Skin of body (tissue), 2 donors: ENCODE measurements around the gene NCBP2L. TPM values are rescaled to one million over a fixed set of nuclear protein-coding genes. Genes with fewer than 3 reads are reported as not detected.

Experiments used
- DNase-seq: peaks from one replicate; lab custom pipeline; 2025; lab: John Stamatoyannopoulos, UW
- total RNA-seq: library from RNA; depleted of rRNA; stranded (reverse); fragments of >200 nt; gene quantifications from one replicate; pipeline ENCODE4 v1.2.3, GENCODE V29; 2014

The NCBP2L gene
- total RNA-seq = not detected

GRCh38 chrX:107777536-107777832 is at the start of gene NCBP2L:
Gene NCBP2L, plus strand, starts transcription at chrX:107777733. Its CDS starts 16,488 bp downstream, at chrX:107794221.
- DNase-seq = no peak

GRCh38 chrX:107728371-107729099 is 49.0 kb upstream of the NCBP2L start:
- no peak for DNase-seq

DNA sequence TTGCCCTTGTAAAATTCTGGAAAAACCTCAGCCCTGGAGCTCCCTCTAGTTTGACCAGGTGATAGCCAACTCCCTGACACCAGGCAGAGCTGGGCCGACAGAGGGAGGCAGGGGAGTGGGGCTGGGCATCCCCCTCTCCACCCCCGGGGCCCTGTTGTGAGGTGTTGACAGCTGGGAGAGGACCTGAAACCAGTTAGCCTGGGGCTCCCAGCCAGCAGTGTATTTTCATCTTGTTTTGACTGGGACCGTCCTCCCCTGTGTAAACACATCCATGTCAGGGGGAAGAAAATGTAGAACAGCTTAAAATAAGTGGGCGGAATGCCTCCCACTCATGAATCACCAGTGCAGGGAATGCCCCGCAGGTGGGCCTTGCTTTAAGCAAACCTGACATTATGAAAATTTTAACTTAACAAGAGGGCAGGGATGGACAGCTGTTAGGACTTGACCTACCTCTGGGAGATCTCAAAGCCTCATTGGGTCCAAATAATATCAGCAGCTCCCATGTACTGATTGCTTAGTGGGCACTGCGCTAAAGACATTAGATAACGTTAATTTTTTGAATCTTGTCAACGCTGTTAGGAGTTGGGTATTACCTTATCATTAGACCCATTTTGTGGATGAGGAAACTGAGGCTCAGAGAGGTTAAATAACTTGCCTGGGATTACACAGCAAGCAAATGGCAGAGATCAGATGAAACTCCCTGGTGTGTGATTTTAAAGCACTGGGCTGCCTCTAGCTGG is 47.8 kb upstream of the NCBP2L start:
- no peak for DNase-seq

- no peak for DNase-seq
Measured at GRCh38 chrX:107730298-107730655, 47.3 kb upstream of the NCBP2L start.

DNA sequence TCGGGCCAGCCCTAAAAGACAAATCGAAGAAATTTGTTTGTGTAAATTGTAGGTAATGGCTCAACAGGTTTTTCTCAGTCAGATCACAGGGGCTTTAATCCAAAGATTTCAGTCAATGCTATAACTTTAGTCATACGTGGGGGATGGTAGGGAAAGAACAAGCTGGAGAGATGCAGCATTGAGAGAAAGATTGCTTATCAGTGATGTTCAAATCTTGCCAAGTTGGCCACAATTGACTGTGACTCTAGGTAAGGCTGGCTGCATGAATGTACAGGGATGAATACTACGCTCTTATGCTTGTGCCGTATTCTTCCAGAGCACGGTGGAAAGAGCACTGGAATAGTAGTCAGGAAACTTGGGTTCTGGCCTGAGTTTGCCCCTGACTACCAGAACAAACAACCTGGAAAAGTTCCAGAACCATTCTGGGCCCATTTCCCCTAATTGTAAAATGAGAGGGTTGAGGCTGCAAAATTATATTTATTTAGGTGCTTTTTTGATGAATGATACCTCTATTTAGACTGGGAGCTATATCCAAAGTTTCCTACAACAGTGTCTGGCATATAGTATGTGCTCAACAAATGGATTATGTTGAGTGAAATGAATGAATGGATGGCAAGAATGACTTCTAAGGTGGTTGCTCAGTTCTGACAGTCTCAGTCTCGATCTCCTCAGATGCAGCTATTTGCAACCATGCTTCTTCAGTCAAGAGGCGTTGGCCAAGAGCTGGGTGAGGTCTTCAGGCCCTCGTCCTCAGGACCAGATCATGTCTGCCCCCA is 46.4 kb upstream of the NCBP2L start:
- DNase-seq = no peak

- DNase-seq = peak; percentile 43
Measured at GRCh38 chrX:107731831-107732502, 45.6 kb upstream of the NCBP2L start.

DNA sequence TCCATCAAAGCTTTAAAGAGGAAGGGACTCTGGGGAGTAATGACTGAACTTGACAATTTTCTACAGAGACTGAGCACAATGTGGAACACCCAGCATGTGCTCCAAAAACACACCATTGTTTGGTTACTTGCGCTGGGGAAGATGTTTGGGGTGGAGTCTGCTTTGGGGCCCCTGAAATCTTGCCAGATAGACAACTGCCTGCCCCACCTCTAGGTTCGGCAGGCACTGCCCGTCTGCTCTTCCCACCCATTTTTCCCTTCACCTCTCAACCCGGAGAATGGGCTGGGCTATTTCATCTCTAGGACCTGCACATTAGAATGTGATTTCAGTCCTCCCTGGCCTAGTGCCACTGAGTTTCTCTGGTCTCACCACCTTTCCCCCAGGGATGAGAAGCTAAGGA is 43.8 kb upstream of the NCBP2L start:
- no peak for DNase-seq

DNA sequence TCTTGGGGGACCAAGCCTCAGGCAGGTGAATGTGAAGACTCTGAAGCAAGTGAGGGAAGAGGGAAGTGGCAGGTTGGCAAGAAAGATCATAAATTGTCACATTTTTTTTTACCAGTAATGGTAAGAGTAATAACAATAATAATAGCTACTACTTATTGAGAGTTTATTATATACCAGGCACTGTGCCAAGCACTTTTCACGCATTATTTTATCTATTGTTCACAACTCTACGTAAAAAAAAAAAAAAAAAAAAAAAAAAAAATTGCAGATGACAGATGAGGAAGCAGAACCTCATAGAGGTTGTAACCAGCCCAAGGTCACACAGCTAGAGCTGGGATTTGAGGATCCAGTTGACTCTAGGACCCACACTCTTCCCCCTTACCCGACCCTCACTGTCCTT is 42.9 kb upstream of the NCBP2L start:
- DNase-seq = no peak

DNA sequence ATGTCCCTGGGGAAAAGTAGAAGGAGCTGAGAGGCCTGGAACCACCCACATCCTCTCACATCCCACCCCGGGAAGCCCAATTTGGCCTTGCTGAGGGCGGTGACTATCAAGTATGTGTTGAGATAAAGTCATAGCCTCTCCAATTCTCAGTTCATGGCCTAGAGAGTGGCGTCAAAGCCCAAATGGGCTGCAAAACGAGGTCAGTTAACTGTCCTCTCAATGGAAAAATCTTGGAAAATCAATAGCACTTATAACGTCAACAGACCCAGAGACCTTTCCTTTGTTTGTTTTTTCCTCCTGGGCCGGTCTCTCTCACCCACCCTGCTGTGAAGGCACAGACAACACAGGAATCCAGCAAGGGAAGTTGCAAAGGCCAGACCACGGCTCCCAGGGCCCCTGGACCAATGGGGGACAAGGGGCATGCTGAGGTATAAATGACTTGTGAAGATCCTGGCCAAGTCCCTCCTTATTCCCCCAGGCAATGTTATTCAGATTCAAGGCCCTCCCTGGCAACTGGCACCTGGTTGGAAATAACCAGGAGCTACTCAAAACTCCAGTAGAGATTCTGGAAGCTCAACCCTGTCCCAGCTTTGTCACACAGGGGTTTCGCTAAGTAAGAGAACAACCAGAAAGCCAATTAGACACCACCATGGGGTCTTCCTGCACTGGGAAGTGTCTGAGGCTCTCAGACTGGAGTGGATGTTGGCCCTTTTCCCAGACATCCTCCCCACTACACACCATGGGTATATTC is 40.6 kb upstream of the NCBP2L start:
- no peak for DNase-seq

- DNase-seq = no peak
Measured at GRCh38 chrX:107738272-107738671, 39.3 kb upstream of the NCBP2L start.

GRCh38 chrX:107738768-107739167 is 38.8 kb upstream of the NCBP2L start:
- DNase-seq = no peak

DNA sequence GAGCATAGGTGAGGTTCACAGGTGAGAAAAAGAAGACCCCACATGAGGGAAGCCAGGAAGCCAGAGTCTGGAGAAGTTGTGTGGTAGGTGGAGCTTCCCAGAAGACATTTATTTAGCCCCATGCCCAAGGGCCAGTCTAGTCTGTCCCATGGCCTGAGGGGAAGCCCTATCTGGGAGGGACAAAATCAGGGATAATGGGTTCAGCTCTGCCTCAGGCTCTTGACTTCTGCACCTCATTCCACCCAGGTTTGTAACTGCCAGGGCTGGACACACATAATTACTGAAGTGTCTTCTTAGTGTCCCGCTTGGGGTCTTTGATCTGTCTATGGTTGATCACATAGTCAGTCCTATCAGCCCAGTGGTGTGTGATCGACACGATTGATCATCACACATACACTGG is 38.0 kb upstream of the NCBP2L start:
- no peak for DNase-seq

GRCh38 chrX:107741404-107741790 is 36.1 kb upstream of the NCBP2L start:
- DNase-seq = no peak

- DNase-seq = no peak
Measured at GRCh38 chrX:107742700-107743191, 34.8 kb upstream of the NCBP2L start.

DNA sequence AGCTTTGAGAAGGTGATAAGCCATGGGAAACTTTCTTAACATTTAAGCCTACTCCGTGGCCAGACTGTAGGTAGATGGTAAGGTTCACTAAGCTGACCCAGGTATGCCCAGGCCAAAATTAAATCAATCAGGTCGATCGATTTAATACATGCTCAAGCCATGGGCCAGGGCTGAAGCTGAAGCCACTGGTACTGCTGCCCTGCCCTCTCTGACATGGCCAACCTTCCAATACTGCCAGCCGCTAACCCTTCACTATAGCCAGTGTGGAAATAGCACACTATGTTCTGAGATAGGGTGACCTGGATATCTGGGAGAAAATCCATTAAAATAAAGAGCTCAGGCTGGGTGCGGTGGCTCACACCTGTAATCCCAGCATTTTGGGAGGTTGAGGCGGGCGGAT is 33.5 kb upstream of the NCBP2L start:
- DNase-seq = no peak

- DNase-seq = no peak
Measured at GRCh38 chrX:107744868-107745267, 32.7 kb upstream of the NCBP2L start.

DNA sequence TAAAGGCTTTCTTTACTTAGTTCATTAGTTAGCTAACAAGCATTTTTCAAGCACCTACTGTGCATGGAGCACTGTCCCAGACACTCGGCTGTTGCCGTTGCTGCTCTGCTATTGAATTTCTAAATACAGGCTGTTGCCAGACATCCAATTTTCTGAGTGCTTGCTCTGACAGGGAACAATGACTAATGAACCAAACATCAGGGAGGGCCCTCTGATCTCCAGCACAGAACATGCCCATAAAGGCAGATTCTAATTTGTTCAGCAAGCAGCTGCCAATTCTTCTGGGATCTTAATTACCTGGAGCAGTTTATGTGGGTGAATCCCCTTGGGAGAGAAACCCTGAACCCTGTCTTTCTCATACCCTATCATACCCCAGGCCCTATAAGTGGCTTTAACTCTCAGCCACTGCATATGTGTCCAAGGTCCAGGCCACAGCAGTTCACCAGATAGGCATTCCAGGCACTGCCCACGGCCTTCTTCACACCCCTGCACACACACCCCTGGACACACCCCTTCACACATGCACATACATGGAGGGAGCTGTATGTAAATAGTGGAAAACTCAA is 29.9 kb upstream of the NCBP2L start:
- DNase-seq = peak; percentile 19

DNA sequence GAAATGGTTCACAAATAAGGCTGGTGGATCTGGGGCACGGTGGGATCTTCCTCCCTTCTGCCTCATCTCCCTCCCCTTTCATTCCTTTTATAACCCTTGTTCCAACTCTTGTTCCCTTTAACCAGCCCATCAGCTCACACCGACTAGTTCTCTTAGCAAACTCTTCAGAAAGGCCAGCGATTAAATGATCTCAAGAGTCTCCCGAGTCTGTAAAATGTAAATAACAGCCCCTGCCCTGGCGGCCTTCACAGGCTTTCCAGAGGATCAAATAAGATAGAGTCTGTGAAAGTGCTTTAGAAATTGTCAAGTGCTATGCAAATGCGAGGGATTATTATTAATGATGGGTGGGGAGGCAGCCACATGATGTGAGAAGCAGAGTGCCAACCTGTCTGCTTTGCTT is 29.0 kb upstream of the NCBP2L start:
- DNase-seq = no peak

- no peak for DNase-seq
Measured at GRCh38 chrX:107750263-107750662, 27.3 kb upstream of the NCBP2L start.

DNA sequence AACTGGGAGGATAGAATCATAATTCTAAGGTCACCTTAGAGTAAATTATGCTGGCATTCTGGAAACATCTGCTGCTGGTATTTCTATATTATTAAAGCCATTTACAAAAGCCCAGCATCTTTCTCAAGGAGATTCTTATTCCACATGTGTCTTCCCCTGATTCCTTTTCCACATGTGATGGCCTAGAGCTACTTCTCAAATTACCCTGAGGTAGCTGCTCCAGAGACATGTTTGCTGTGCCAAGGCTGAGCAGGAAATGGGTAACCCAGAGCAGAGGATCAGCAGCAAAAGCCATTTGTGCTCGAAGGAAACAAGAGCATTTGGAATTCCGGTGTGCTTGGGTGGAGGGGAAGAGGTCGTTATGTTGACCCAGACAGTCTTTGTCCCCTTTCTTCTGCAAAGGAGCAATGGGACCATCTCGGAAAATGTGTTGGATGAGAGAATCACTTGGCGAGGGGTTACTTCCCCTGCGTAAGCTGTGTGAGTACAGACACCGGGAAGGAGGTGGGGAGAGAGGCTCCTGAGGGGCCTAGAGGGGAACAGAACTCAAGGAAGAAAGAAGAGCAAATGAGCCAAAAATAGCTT is 26.6 kb upstream of the NCBP2L start:
- DNase-seq = no peak
